Measurements from ENCODE around the gene KCNJ6.
"Not testable (repeated sequence)": the region's sequence is repeated elsewhere in the genome, so short reads cannot be mapped to it uniquely, and the experiment has no call there.

KCNJ6 gene

GRCh38 chr21:37655611-37656300, 260.5 kb downstream of the KCNJ6 start:
- DNase-seq (ENCODE audit: low read depth in 2 of 2, low spot score in 1 of 2) = no peak

- DNase-seq (ENCODE audit: low read depth in 2 of 2, low spot score in 1 of 2) = no peak
Observed at GRCh38 chr21:37654596-37654995, 261.7 kb downstream of the KCNJ6 start.

GRCh38 chr21:37653201-37653600, 263.1 kb downstream of the KCNJ6 start:
- no peak for DNase-seq (ENCODE audit: low read depth in 2 of 2, low spot score in 1 of 2)

- DNase-seq (ENCODE audit: low read depth in 2 of 2, low spot score in 1 of 2) = no peak
Observed at GRCh38 chr21:37647781-37648180, 268.5 kb downstream of the KCNJ6 start.

GRCh38 chr21:37646761-37647160, 269.5 kb downstream of the KCNJ6 start:
- not testable (repeated sequence) for DNase-seq (ENCODE audit: low read depth in 2 of 2, low spot score in 1 of 2)

- DNase-seq (ENCODE audit: low read depth in 2 of 2, low spot score in 1 of 2) = no peak
Observed at GRCh38 chr21:37645848-37646247, 270.4 kb downstream of the KCNJ6 start.

- no peak for DNase-seq (ENCODE audit: low read depth in 2 of 2, low spot score in 1 of 2)
Observed at GRCh38 chr21:37644636-37645035, 271.6 kb downstream of the KCNJ6 start.

GRCh38 chr21:37643862-37644261, 272.4 kb downstream of the KCNJ6 start:
- not testable (repeated sequence) for DNase-seq (ENCODE audit: low read depth in 2 of 2, low spot score in 1 of 2)

GRCh38 chr21:37642493-37642892, 273.8 kb downstream of the KCNJ6 start:
- DNase-seq (ENCODE audit: low read depth in 2 of 2, low spot score in 1 of 2) = no peak

- no peak for DNase-seq (ENCODE audit: low read depth in 2 of 2, low spot score in 1 of 2)
Observed at GRCh38 chr21:37639756-37640155, 276.5 kb downstream of the KCNJ6 start.

- DNase-seq (ENCODE audit: low read depth in 2 of 2, low spot score in 1 of 2) = no peak
Observed at GRCh38 chr21:37636152-37636860, 280.0 kb downstream of the KCNJ6 start.

GRCh38 chr21:37631319-37632117, 284.7 kb downstream of the KCNJ6 start:
- DNase-seq (ENCODE audit: low read depth in 2 of 2, low spot score in 1 of 2) = no peak

- DNase-seq (ENCODE audit: low read depth in 2 of 2, low spot score in 1 of 2) = no peak
Observed at GRCh38 chr21:37630872-37631271, 285.4 kb downstream of the KCNJ6 start.

GRCh38 chr21:37628362-37628761, 287.9 kb downstream of the KCNJ6 start:
- DNase-seq (ENCODE audit: low read depth in 2 of 2, low spot score in 1 of 2) = no peak

- no peak for DNase-seq (ENCODE audit: low read depth in 2 of 2, low spot score in 1 of 2)
Observed at GRCh38 chr21:37627561-37627960, 288.7 kb downstream of the KCNJ6 start.

GRCh38 chr21:37627074-37627473, 289.2 kb downstream of the KCNJ6 start:
- no peak for DNase-seq (ENCODE audit: low read depth in 2 of 2, low spot score in 1 of 2)

GRCh38 chr21:37626320-37626719, 289.9 kb downstream of the KCNJ6 start:
- no peak for DNase-seq (ENCODE audit: low read depth in 2 of 2, low spot score in 1 of 2)

- DNase-seq (ENCODE audit: low read depth in 2 of 2, low spot score in 1 of 2) = no peak
Observed at GRCh38 chr21:37623689-37624088, 292.6 kb downstream of the KCNJ6 start.

- no peak for DNase-seq (ENCODE audit: low read depth in 2 of 2, low spot score in 1 of 2)
Observed at GRCh38 chr21:37623183-37623582, 293.1 kb downstream of the KCNJ6 start.

- DNase-seq (ENCODE audit: low read depth in 2 of 2, low spot score in 1 of 2) = no peak
Observed at GRCh38 chr21:37622755-37623154, 293.5 kb downstream of the KCNJ6 start.

- DNase-seq (ENCODE audit: low read depth in 2 of 2, low spot score in 1 of 2) = no peak
Observed at GRCh38 chr21:37620401-37620800, 295.9 kb downstream of the KCNJ6 start.

GRCh38 chr21:37619464-37619974, 296.7 kb downstream of the KCNJ6 start:
- DNase-seq (ENCODE audit: low read depth in 2 of 2, low spot score in 1 of 2) = no peak

Measured in stimulated activated CD8-positive, alpha-beta memory T cell treated with anti-CD3 and anti-CD28 coated beads, Interleukin-4, amount 100 ng/mL, for 4 hours (primary cell).